A549 (cell line): Measurements from ENCODE around the gene CERS4. TPM values are rescaled to one million over a fixed set of nuclear protein-coding genes. Genes with fewer than 3 reads are reported as not detected.

ENCODE experiments used
- ATAC-seq, 2 experiments: fragments of 200-7000 bp in 1 of 2; fragments of >200 bp in 1 of 2; cut with Nextera tagmentation in 1 of 2; cut with Tn5 transposase in 1 of 2; 3 replicates each; pipeline versions ENCODE4 v1.8.0 to v1.9.1; 2018 to 2020; ENCODE audit warnings: mild to moderate bottlenecking in 1 of 2, moderate library complexity in 1 of 2
- CTCF ChIA-PET: fragments of 300-600 bp; sonication (Branson Sonifier 250); formaldehyde crosslinking; extraction: SDS; loops from one replicate; lab custom pipeline; 2021; ENCODE audit warnings: antibody characterized with exemption, inconsistent platforms; lab: Yijun Ruan, JAX
- POLR2A ChIA-PET: fragments of 350-600 bp; formaldehyde crosslinking; extraction: SDS; loops from one replicate; lab custom pipeline; 2021; ENCODE audit warnings: antibody characterized with exemption, inconsistent platforms; lab: Yijun Ruan, JAX
- DNase-seq, 2 experiments: peaks; one replicate each; pipeline versions ENCODE4 v3.0.0 to v3.0.0-alpha.2; 2011 to 2016; ENCODE audit warnings: low read depth in 1 of 2, low spot score in 1 of 2
- FAIRE-seq: peaks from 2 replicates; lab custom pipeline; 2011; peaks lifted over from hg19 to GRCh38; lab: Jason Lieb, UNC
- H3K27ac ChIP-seq, 2 experiments: fragments of >200 bp; sonication (Bioruptor Twin); formaldehyde crosslinking; 3 replicates each; pipeline ENCODE4 v1.5.1; 2016 to 2017
- H3K4me1 ChIP-seq: fragments of >200 bp; sonication (Bioruptor Twin); formaldehyde crosslinking; 3 replicates; pipeline ENCODE4 v1.6.1; 2016
- H3K4me2 ChIP-seq: fragments of >200 bp; sonication (Bioruptor Twin); formaldehyde crosslinking; 3 replicates; pipeline ENCODE4 v1.6.1; 2016
- H3K4me3 ChIP-seq: fragments of >200 bp; sonication (Bioruptor Twin); formaldehyde crosslinking; 3 replicates; pipeline ENCODE4 v1.5.1; 2016
- H3K9me3 ChIP-seq: fragments of >200 bp; sonication (Bioruptor Twin); formaldehyde crosslinking; 3 replicates; pipeline ENCODE4 v1.6.1; 2016
- CEBPB ChIP-seq, 2 experiments: fragments of >200 bp in 1 of 2; sonication (Bioruptor Twin) in 1 of 2; formaldehyde crosslinking in 1 of 2; IDR thresholded peaks; 2 replicates each; pipeline ENCODE4 v1.6.1; 2012 to 2016
- EHF ChIP-seq: fragments of 250-450 bp; sonication (Bioruptor Pico); IDR thresholded peaks from 2 replicates; pipeline ENCODE4 v1.5.0; 2020; ENCODE audit warnings: mild to moderate bottlenecking
- EP300 ChIP-seq, 2 experiments: fragments of >200 bp; sonication (Bioruptor Twin); formaldehyde crosslinking; IDR thresholded peaks; 2 replicates in 1 of 2; 3 replicates in 1 of 2; pipeline ENCODE4 v1.6.1; 2016 to 2017
- FOSL2 ChIP-seq, 2 experiments: fragments of 450-650 bp in 1 of 2; fragments of >200 bp in 1 of 2; sonication (Bioruptor Twin) in 1 of 2; formaldehyde crosslinking; IDR thresholded peaks; 2 replicates each; pipeline versions ENCODE4 v1.5.0 to v1.6.1; 2016 to 2020; ENCODE audit warnings: mild to moderate bottlenecking in 1 of 2, moderate library complexity in 1 of 2
- HOXA7 ChIP-seq: fragments of 250-450 bp; sonication (Bioruptor Pico); IDR thresholded peaks from 2 replicates; pipeline ENCODE4 v1.5.0; 2020; ENCODE audit warnings: mild to moderate bottlenecking, moderate library complexity
- KDM1A ChIP-seq: fragments of 200-600 bp; sonication (generic); IDR thresholded peaks from 2 replicates; pipeline ENCODE4 v1.6.1; 2016; ENCODE audit warnings: low read depth, mild to moderate bottlenecking
- KDM5A ChIP-seq: fragments of 200-600 bp; sonication (generic); IDR thresholded peaks from 2 replicates; pipeline ENCODE4 v1.6.1; 2016; ENCODE audit warnings: antibody characterized with exemption, mild to moderate bottlenecking
- RAD21 ChIP-seq, 2 experiments: fragments of >200 bp in 1 of 2; sonication (Bioruptor Twin) in 1 of 2; formaldehyde crosslinking in 1 of 2; IDR thresholded peaks in 1 of 2; conservative IDR thresholded peaks in 1 of 2; 2 replicates in 1 of 2; 3 replicates in 1 of 2; pipeline ENCODE4 v1.6.1; 2012 to 2018; ENCODE audit warnings: inconsistent platforms in 1 of 2
- RCOR1 ChIP-seq: fragments of 150-350 bp; IDR thresholded peaks from 2 replicates; pipeline ENCODE4 v1.6.1; 2014; ENCODE audit warnings: antibody characterized with exemption, low read length, low read depth
- SMC3 ChIP-seq: fragments of >200 bp; sonication (Bioruptor Twin); formaldehyde crosslinking; IDR thresholded peaks from 3 replicates; pipeline ENCODE4 v1.6.1; 2018; ENCODE audit warnings: inconsistent platforms
- SREBF2 ChIP-seq: fragments of 450-650 bp; IDR thresholded peaks from 2 replicates; pipeline ENCODE4 v1.6.1; 2014; ENCODE audit warnings: mild to moderate bottlenecking, moderate library complexity
- TP53 ChIP-seq: fragments of 250-450 bp; sonication (Bioruptor Pico); IDR thresholded peaks from 2 replicates; pipeline ENCODE4 v1.5.0; 2021; ENCODE audit warnings: mild to moderate bottlenecking, moderate library complexity
- WGBS: methylation state at CpG from one replicate; pipeline ENCODE4 v1.1.6; 2017; ENCODE audit errors: missing lambda C conversion rate; 5-methylcytosine and 5-hydroxymethylcytosine counted together
- polyA plus RNA-seq, 4 experiments: library from polyadenylated mRNA; depleted of rRNA in 3 of 4; stranded (reverse); fragments of >200 nt; fragmentation: RNase III in 1 of 4; extraction: RNeasy Plus Mini Kit Qiagen cat#74134 plus additional on column Dnase treatment in 1 of 4; gene quantifications; 2 replicates in 3 of 4; 3 replicates in 1 of 4; pipeline ENCODE4 v1.2.3, GENCODE V29; 2011 to 2017
- TF ChIP-seq, protein P1 (sequence below): fragments of >200 bp; sonication (Bioruptor Twin); formaldehyde crosslinking; IDR thresholded peaks from 3 replicates; pipeline ENCODE4 v1.5.1; 2016
- TF ChIP-seq, protein P2 (sequence below): IDR thresholded peaks from 2 replicates; pipeline ENCODE4 v1.6.1; 2012
- TF ChIP-seq, protein P3 (sequence below): fragments of >200 bp; sonication (Bioruptor Twin); formaldehyde crosslinking; IDR thresholded peaks from 2 replicates; pipeline ENCODE4 v1.6.1; 2016
- TF ChIP-seq, protein P4 (sequence below): fragments of 150-350 bp; IDR thresholded peaks from 2 replicates; pipeline ENCODE4 v1.6.1; 2014; ENCODE audit warnings: low read depth, mild to moderate bottlenecking, low read length

The CERS4 gene
- polyA plus RNA-seq, 2 of the 4 experiments (the other 2 are of a cell fraction), result 2.1 to 5.0 TPM

DNA sequence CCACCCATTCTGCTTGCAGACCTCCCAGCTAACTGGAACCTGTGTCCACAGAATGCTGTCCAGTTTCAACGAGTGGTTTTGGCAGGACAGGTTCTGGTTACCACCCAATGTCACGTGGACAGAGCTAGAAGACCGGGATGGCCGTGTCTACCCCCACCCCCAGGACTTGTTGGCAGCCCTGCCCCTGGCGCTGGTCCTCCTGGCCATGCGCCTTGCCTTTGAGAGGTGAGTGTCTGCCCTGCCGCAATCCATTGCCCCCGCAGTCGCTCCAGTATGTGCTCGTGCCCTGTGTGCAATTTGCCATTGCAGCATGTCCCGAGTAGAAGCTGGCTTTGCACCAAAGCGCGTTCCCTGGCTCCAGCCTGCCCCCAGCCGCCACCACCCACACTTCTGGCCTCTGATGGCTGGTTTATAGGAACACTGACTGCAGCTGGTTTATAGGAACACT, 41.9 kb downstream of the CERS4 start:
- Histone ChIP-seq H3K9me3 (no peaks in the 10 kb centered on the region), H3K27ac (no peak overlapping the region), H3K4me3 (no peak overlapping the region), H3K4me2 (no peak overlapping the region), H3K4me1 (no peaks in the 10 kb centered on the region)
- ChIA-PET CTCF (interaction anchor here (1.4 to 4.6 kb wide), 6 partner anchors 71 to 306 kb away, joined by 3 to 64 read pairs (median 7); partner anchors contain the start of gene TIMM44), POLR2A (no interaction called here)
- 81% methylated on average over 10 of the region's 14 CpGs for WGBS
- ATAC-seq, result no peak
- FAIRE-seq, result no peak
- no peak for DNase-seq
- TF ChIP-seq EHF (CRISPR knock-in tag), result no peak

DNA sequence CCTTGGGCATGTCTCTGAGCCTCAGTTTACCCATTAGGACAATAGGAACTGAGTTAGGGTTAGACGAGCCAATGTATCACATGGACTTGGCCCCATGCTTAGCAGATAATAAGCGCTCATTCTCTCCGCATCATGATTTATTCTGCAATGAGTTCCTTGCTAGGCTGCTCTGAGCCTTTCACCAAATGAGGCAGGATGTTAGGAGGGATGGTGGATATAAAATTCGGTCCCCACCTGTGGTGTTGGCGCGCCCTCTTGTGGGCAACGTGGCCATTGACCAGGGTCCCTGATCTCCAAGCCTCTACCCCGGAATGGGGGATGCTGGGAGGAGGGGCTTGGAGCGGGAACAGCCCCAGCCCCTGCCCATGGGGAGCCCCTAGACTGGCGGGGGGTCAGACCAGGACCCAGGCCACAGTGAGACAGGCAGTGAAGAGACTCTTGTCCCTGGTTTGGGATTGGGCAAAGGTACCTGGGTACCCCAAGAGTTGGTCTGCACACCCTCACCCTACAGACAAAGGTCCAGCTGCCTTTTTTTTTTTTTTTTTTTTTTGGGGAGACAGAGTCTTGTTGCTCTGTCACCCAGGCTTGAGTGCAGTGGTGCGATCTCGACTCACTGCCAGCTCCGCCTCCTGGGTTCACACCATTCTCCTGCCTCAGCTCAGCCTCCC, 43.9 kb downstream of the CERS4 start:
- ChIA-PET POLR2A (interaction anchor here (0.7 to 1.0 kb wide), 2 partner anchors 98 to 309 kb away, joined by 4 read pairs; partner anchors contain the start of gene TIMM44), CTCF (interaction anchor here (0.7 to 4.6 kb wide), 37 partner anchors 9 to 890 kb away, joined by 3 to 64 read pairs (median 4); partner anchors contain the start of gene TIMM44)
- no peak for FAIRE-seq
- DNase-seq, result peak; percentile 68 to 74
- Histone ChIP-seq H3K4me2 (no peak overlapping the region), H3K27ac (no peak overlapping the region), H3K4me3 (no peak overlapping the region), H3K9me3 (no peaks in the 10 kb centered on the region), H3K4me1 (no peaks in the 10 kb centered on the region)
- TF ChIP-seq SMC3, result peak; percentile 88
- TF ChIP-seq, protein P1, sequence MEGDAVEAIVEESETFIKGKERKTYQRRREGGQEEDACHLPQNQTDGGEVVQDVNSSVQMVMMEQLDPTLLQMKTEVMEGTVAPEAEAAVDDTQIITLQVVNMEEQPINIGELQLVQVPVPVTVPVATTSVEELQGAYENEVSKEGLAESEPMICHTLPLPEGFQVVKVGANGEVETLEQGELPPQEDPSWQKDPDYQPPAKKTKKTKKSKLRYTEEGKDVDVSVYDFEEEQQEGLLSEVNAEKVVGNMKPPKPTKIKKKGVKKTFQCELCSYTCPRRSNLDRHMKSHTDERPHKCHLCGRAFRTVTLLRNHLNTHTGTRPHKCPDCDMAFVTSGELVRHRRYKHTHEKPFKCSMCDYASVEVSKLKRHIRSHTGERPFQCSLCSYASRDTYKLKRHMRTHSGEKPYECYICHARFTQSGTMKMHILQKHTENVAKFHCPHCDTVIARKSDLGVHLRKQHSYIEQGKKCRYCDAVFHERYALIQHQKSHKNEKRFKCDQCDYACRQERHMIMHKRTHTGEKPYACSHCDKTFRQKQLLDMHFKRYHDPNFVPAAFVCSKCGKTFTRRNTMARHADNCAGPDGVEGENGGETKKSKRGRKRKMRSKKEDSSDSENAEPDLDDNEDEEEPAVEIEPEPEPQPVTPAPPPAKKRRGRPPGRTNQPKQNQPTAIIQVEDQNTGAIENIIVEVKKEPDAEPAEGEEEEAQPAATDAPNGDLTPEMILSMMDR, result peak; percentile 80
- TF ChIP-seq, protein P2, sequence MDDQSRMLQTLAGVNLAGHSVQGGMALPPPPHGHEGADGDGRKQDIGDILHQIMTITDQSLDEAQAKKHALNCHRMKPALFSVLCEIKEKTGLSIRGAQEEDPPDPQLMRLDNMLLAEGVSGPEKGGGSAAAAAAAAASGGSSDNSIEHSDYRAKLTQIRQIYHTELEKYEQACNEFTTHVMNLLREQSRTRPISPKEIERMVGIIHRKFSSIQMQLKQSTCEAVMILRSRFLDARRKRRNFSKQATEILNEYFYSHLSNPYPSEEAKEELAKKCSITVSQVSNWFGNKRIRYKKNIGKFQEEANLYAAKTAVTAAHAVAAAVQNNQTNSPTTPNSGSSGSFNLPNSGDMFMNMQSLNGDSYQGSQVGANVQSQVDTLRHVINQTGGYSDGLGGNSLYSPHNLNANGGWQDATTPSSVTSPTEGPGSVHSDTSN, result no peak
- TF ChIP-seq RAD21 (conservative IDR thresholded peaks at IDR 0.05 in 1 of 2, IDR thresholded peaks at IDR 0.05 in 1 of 2), result peak; percentile 94 to 95
- WGBS, result 7% methylated on average over 10 of the region's 13 CpGs
- ATAC-seq, result peak; percentile 87 to 93

DNA sequence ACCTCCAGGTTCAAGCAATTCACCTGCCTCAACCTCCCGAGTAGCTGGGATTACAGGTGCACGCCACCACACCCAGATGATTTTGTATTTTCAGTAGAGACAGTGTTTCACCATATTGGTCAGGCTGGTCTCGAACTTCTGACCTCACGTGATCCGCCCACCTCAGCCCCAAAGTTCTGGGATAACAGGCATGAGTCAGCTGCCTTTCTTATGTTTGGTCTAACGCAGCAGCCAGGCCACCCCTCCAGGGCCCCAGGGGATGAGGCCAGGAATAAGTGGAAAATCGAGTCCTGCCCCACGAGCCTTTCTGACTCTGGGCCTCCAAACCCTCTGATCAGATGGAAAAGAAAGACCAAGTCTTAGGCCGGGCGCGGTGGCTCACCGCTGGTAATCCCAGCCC, 44.5 kb downstream of the CERS4 start:
- POLR2A ChIA-PET, result interaction anchor here (0.6 to 1.0 kb wide), 3 partner anchors 13 to 310 kb away, joined by 3 to 4 read pairs (median 4); partner anchors contain the start of gene TIMM44
- FAIRE-seq, result no peak
- Histone ChIP-seq H3K9me3 (no peaks in the 10 kb centered on the region), H3K4me1 (no peaks in the 10 kb centered on the region)
- TF ChIP-seq KDM5A, result no peak
- TF ChIP-seq RCOR1, result no peak
- TF ChIP-seq, protein P3, sequence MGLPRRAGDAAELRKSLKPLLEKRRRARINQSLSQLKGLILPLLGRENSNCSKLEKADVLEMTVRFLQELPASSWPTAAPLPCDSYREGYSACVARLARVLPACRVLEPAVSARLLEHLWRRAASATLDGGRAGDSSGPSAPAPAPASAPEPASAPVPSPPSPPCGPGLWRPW, result no peak
- TF ChIP-seq, protein P4, sequence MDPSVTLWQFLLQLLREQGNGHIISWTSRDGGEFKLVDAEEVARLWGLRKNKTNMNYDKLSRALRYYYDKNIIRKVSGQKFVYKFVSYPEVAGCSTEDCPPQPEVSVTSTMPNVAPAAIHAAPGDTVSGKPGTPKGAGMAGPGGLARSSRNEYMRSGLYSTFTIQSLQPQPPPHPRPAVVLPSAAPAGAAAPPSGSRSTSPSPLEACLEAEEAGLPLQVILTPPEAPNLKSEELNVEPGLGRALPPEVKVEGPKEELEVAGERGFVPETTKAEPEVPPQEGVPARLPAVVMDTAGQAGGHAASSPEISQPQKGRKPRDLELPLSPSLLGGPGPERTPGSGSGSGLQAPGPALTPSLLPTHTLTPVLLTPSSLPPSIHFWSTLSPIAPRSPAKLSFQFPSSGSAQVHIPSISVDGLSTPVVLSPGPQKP, result no peak
- TF ChIP-seq SREBF2, result no peak
- TF ChIP-seq HOXA7, result no peak
- TF ChIP-seq CEBPB (IDR thresholded peaks at IDR 0.05), result no peak
- no peak for TF ChIP-seq TP53 (CRISPR knock-in tag)
- TF ChIP-seq FOSL2 (IDR thresholded peaks at IDR 0.05), result no peak
- no peak for TF ChIP-seq FOSL2 (CRISPR knock-in tag; IDR thresholded peaks at IDR 0.05)
- TF ChIP-seq KDM1A, result no peak
- TF ChIP-seq EP300 (IDR thresholded peaks at IDR 0.05), result no peak
- TF ChIP-seq, all 56 proteins: peak for 0
- ATAC-seq, result no peak
- WGBS, result 56% methylated on average over 12 of the region's 12 CpGs
- CTCF ChIA-PET, result interaction anchor here (0.7 to 4.6 kb wide), 25 partner anchors 8 to 891 kb away, joined by 3 to 64 read pairs (median 3); partner anchors contain the start of gene TIMM44
- no peak overlapping the region for H3K27ac ChIP-seq
- DNase-seq, result no peak
- H3K4me2 ChIP-seq, result no peak overlapping the region
- no peak overlapping the region for H3K4me3 ChIP-seq
